Measurements from ENCODE around the gene SMTNL1. TPM values are rescaled to one million over a fixed set of nuclear protein-coding genes. Genes with fewer than 3 reads are reported as not detected.

SMTNL1 gene
- total RNA-seq, 4 donors from 2014 or later: not detected

DNA sequence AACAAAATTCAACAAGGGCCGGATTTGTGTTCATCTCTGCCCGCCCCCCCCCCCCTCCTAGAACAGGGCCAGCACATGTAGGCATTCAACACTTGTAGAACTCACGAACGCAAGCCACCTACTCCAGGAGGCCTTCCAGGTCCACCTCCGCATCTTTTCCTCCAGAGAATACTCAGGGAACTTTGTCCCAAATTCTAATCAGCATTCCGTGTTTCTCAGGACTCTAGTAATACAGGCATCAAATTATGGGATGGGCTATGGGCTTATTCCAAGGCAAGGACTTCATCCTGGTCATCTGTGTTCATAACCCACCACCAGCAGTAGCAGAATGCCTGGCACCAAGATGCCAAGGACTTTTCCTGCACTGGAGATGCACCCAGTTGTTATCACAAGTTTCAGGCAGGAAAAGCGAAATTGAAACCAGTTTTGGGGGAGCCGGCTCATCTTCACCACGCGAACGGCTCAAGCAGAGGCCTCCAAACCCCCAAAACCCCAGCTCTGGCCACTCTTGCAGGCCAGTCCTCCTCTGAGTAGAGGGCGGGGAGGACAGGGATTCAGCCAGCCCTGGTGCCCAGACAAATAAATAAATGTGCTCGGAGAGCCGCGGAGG, 29.6 kb downstream of the SMTNL1 start:
- Histone ChIP-seq H3K9me3 (no peaks in the 10 kb centered on the region), H3K36me3 (no peaks in the 10 kb centered on the region), H3K27me3 (no peaks in the 10 kb centered on the region), H3K4me3 (peak overlapping the region; percentile 70 to 81 (median 76)), H3K27ac (peak overlapping the region; percentile 82 to 90 (median 88)), H3K4me1 (peaks cover 10 to 27% (median 16%) of the 10 kb centered on the region in 4 donors)
- in situ Hi-C loops (cut with MboI; ENCODE audit: low pct_ligation_motif_present in 1 of 4, low pct_unique_long_range_greater_than_20kb in 1 of 4, low sequenced_read_pairs in 3 of 4) (loop anchor here in 2 of 4 donors (10.0 to 25.0 kb wide), 2 partner anchors 78 to 245 kb away; partner anchors contain the start of gene YPEL4 (in 1 of the 2)), intact Hi-C loops (cut with DNase I; ENCODE audit: low total_unique reads) (no loop called here)
- TF ChIP-seq POLR2A (IDR thresholded peaks at IDR 0.05) (no peak), EP300 (IDR thresholded peaks at IDR 0.05; ENCODE audit: low read depth) (no peak)
- peak; percentile 34 for DNase-seq
- 4% methylated on average over 15 of the region's 15 CpGs; no CpG with 5 or more reads in 1 of the 2 donors for WGBS, 2 donors (ENCODE audit: low coverage in 1 of 2)

DNA sequence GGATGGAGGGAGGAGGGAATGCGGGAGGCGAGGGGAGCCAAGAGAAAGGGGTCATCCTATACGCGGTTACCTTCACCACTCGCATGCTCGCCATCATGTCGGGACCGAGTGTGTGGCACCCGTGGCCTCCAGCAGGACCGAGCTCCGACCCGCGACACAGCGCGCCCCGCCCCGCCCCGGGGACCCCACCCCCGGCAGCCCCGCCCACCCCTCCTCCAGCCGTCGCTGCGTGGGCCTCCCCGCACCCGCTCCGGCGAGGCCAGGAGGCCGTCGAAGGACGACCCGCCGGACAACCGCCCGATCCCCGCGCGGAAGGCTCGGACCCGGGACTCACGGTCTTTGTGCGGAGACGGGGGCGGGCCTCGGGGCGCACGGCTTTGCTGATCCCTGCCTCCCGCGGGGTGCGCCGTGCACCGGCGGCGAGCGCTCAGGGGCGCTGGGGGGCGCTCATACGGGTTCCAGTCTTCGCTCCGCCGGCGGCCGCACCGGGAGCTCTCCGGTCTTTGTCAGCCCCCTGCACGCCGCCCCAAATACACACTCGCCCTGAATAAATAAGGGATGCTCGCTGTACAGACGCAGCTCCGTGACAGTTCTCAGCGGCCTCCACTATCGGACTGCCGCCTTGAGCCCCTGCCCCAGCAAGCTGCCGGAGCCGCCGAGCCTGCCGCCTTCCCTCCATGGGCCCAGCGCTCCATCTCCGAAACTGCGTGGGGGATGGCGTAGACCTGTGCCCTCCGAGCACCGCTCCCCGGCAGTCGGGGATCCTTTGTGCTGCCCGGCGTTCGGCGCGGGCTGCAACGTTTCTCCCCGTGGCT, 30.3 kb downstream of the SMTNL1 start, which contains the start of gene UBE2L6:
UBE2L6 (minus strand) TSS at position 158 of the 815 bp plus-strand sequence; CDS start at position 97, 61 bp downstream.
- in situ Hi-C loops (cut with MboI; ENCODE audit: low pct_ligation_motif_present in 1 of 4, low pct_unique_long_range_greater_than_20kb in 1 of 4, low sequenced_read_pairs in 3 of 4): loop anchor here in 2 of 4 donors (10.0 to 25.0 kb wide), 2 partner anchors 77 to 245 kb away; partner anchors contain the start of gene YPEL4 (in 1 of the 2)

DNA sequence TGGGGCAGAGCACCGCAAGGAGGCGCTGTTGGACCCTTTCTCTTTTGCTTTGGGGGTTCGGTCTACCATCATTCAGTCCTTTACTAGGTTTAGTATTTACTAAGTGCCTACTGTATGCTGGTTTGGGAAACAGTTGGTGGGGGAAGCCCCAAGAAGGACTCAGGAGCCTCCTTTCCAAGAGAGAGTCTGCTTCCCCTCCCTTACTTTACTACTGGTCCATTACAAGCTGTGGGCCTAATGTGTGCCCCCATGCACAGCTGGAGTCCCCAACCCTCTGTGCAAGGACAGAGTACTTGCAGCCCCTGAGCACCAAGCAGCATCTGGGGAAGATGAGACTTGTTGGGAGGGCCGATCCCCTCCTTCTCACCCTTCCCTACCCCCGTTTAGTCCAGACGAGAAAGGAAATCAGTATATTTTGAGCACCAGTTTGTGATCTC, 31.0 kb downstream of the SMTNL1 start:
- intact Hi-C loops (cut with DNase I; ENCODE audit: low total_unique reads): loop anchor here (1.0 kb wide), 1 partner anchor 73 kb away; no protein-coding TSS in a partner anchor
- Histone ChIP-seq H3K9me3 (no peaks in the 10 kb centered on the region), H3K36me3 (no peaks in the 10 kb centered on the region), H3K27ac (peak overlapping the region; percentile 82 to 90 (median 88)), H3K4me1 (peaks cover 10 to 27% (median 16%) of the 10 kb centered on the region in 4 donors), H3K27me3 (no peaks in the 10 kb centered on the region), H3K4me3 (peak overlapping the region; percentile 70 to 81 (median 76))
- TF ChIP-seq EP300 (IDR thresholded peaks at IDR 0.05; ENCODE audit: low read depth): no peak
- TF ChIP-seq, protein P1, sequence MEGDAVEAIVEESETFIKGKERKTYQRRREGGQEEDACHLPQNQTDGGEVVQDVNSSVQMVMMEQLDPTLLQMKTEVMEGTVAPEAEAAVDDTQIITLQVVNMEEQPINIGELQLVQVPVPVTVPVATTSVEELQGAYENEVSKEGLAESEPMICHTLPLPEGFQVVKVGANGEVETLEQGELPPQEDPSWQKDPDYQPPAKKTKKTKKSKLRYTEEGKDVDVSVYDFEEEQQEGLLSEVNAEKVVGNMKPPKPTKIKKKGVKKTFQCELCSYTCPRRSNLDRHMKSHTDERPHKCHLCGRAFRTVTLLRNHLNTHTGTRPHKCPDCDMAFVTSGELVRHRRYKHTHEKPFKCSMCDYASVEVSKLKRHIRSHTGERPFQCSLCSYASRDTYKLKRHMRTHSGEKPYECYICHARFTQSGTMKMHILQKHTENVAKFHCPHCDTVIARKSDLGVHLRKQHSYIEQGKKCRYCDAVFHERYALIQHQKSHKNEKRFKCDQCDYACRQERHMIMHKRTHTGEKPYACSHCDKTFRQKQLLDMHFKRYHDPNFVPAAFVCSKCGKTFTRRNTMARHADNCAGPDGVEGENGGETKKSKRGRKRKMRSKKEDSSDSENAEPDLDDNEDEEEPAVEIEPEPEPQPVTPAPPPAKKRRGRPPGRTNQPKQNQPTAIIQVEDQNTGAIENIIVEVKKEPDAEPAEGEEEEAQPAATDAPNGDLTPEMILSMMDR (IDR thresholded peaks at IDR 0.05): peak; percentile 84 to 93 (median 89)
- in situ Hi-C loops (cut with MboI; ENCODE audit: low pct_ligation_motif_present in 1 of 4, low pct_unique_long_range_greater_than_20kb in 1 of 4, low sequenced_read_pairs in 3 of 4): loop anchor here in 2 of 4 donors (10.0 to 25.0 kb wide), 2 partner anchors 76 to 244 kb away; partner anchors contain the start of gene YPEL4 (in 1 of the 2)
- no peak for DNase-seq
- 26 to 100% methylated on average over 1 to 6 of the region's 6 CpGs for WGBS, 2 donors (ENCODE audit: low coverage in 1 of 2)

More for the DNA sequence above, 30.3 kb downstream of the SMTNL1 start, which contains the start of gene UBE2L6:
- H3K9me3 ChIP-seq: no peaks in the 10 kb centered on the region
- no peaks in the 10 kb centered on the region for H3K27me3 ChIP-seq
- peak within 1 kb of the TSS; percentile 82 to 90 (median 88) for H3K27ac ChIP-seq
- no peaks in the 10 kb centered on the region for H3K36me3 ChIP-seq
- 0% methylated on average over 36 of the region's 92 CpGs; no CpG with 5 or more reads in 1 of the 2 donors for WGBS, 2 donors (ENCODE audit: low coverage in 1 of 2)
- peak within 1 kb of the TSS; percentile 70 to 81 (median 76) for H3K4me3 ChIP-seq
- intact Hi-C loops (cut with DNase I; ENCODE audit: low total_unique reads): loop anchor here (1.0 kb wide), 1 partner anchor 74 kb away; no protein-coding TSS in a partner anchor
- peak in 2 of 3 donors; percentile 15 to 20 for TF ChIP-seq POLR2AphosphoS5 (IDR thresholded peaks at IDR 0.05)
- TF ChIP-seq, protein P1 (IDR thresholded peaks at IDR 0.05): no peak
- peaks cover 10 to 27% (median 16%) of the 10 kb centered on the region in 4 donors for H3K4me1 ChIP-seq
- peak; percentile 87 for DNase-seq

DNA sequence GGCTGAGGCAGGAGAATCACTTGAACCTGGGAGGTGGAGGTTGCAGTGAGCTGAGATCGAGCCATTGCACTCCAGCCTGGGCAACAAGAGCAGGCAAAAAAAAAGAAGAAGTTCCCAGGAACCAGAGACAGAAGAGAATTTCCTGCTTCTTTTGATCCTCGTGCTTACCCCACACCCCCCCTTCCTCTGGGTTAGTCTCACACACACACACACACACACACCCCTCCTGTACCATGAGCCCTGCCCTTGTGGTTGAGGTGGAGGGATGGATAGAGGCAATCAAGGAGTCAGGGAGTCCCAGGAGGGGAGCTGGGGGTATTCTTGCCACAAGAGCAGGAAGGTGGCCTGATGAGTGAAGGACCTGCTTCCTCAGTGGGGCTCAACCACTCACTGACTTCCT, 34.2 kb downstream of the SMTNL1 start:
- intact Hi-C loops (cut with DNase I; ENCODE audit: low total_unique reads): no loop called here

More for the DNA sequence above, 34.2 kb downstream of the SMTNL1 start:
- DNase-seq: no peak
- in situ Hi-C loops (cut with MboI; ENCODE audit: low pct_ligation_motif_present in 1 of 4, low pct_unique_long_range_greater_than_20kb in 1 of 4, low sequenced_read_pairs in 3 of 4): loop anchor here in 2 of 4 donors (5.0 to 25.0 kb wide), 3 partner anchors 63 to 241 kb away; no protein-coding TSS in a partner anchor
- no peak overlapping the region for H3K4me3 ChIP-seq
- no peaks in the 10 kb centered on the region for H3K27me3 ChIP-seq
- H3K27ac ChIP-seq: no peak overlapping the region
- H3K36me3 ChIP-seq: no peaks in the 10 kb centered on the region
- TF ChIP-seq, protein P1 (IDR thresholded peaks at IDR 0.05): no peak
- no peak for TF ChIP-seq POLR2AphosphoS5 (IDR thresholded peaks at IDR 0.05)
- no peak for TF ChIP-seq POLR2A (IDR thresholded peaks at IDR 0.05)
- no peak for TF ChIP-seq EP300 (IDR thresholded peaks at IDR 0.05; ENCODE audit: low read depth)
- peaks cover under 1 to 14% (median 10%) of the 10 kb centered on the region in 4 donors for H3K4me1 ChIP-seq
- 57% methylated on average over 2 of the region's 2 CpGs; no CpG with 5 or more reads in 1 of the 2 donors for WGBS, 2 donors (ENCODE audit: low coverage in 1 of 2)
- no peaks in the 10 kb centered on the region for H3K9me3 ChIP-seq
